ENCODE data around the gene SETBP1.

- no peak for TF ChIP-seq ZNF473 (tag by site-specific recombination; IDR thresholded peaks at IDR 0.05)
- no peak for TF ChIP-seq CTCF (tag by site-specific recombination; IDR thresholded peaks at IDR 0.05)
- TF ChIP-seq REST (tag by site-specific recombination; IDR thresholded peaks at IDR 0.05) = no peak
- no peak for TF ChIP-seq ZNF114 (tag by site-specific recombination; IDR thresholded peaks at IDR 0.05)
- no peak for TF ChIP-seq ZNF140 (tag by site-specific recombination; IDR thresholded peaks at IDR 0.05)
- no peak for TF ChIP-seq TSHZ1 (tag by site-specific recombination; IDR thresholded peaks at IDR 0.05; ENCODE audit: borderline replicate concordance)
- TF ChIP-seq ZNF274 (IDR thresholded peaks at IDR 0.05; ENCODE audit: low read length) = no peak
- TF ChIP-seq ZNF274 (tag by site-specific recombination; IDR thresholded peaks at IDR 0.05; ENCODE audit: borderline replicate concordance) = no peak
- no peak for TF ChIP-seq ZFP41 (tag by site-specific recombination; IDR thresholded peaks at IDR 0.05; ENCODE audit: borderline replicate concordance)
- TF ChIP-seq GLI4 (tag by site-specific recombination; IDR thresholded peaks at IDR 0.05) = no peak
- TF ChIP-seq ZNF529 (tag by site-specific recombination; IDR thresholded peaks at IDR 0.05; ENCODE audit: insufficient replicate concordance) = no peak
- TF ChIP-seq ZNF768 (tag by site-specific recombination; IDR thresholded peaks at IDR 0.05) = no peak
- TF ChIP-seq MYNN (tag by site-specific recombination; IDR thresholded peaks at IDR 0.05; ENCODE audit: borderline replicate concordance) = no peak
- no peak for TF ChIP-seq ZNF449 (tag by site-specific recombination; IDR thresholded peaks at IDR 0.05)
Measured at GRCh38 chr18:44677933-44678332, 2.8 kb upstream of the SETBP1 start.
